DOHH2 (cell line): ENCODE measurements around the gene RPS23.

ENCODE experiments used
- H3F3A ChIP-seq: fragments of 200-600 bp; sonication (generic), shearing (Covaris generic); 2 replicates; pipeline ENCODE4 v1.6.0; 2016; ENCODE audit warnings: antibody characterized with exemption, mild to moderate bottlenecking; ENCODE audit not compliant: control insufficient read depth, insufficient read depth
- H3K27ac ChIP-seq: fragments of 200-600 bp; sonication (generic); 2 replicates; pipeline ENCODE4 v1.5.1; 2014; ENCODE audit warnings: low read depth, mild to moderate bottlenecking, low read length, moderate library complexity
- H3K27me3 ChIP-seq: fragments of 200-600 bp; sonication (generic); 2 replicates; pipeline ENCODE4 v1.6.1; 2014; ENCODE audit warnings: mild to moderate bottlenecking, low read length, mixed read lengths; ENCODE audit not compliant: control insufficient read depth
- H3K36me3 ChIP-seq: fragments of 200-600 bp; sonication (generic); 2 replicates; pipeline ENCODE4 v1.6.1; 2014; ENCODE audit warnings: mild to moderate bottlenecking, low read length, moderate library complexity, mixed read lengths; ENCODE audit not compliant: control insufficient read depth
- H3K4me1 ChIP-seq: fragments of 200-600 bp; sonication (generic); 2 replicates; pipeline ENCODE4 v1.6.1; 2014; ENCODE audit warnings: mild to moderate bottlenecking, low read length, mixed read lengths; ENCODE audit not compliant: control insufficient read depth
- H3K4me2 ChIP-seq: fragments of 200-600 bp; sonication (generic); 2 replicates; pipeline ENCODE4 v1.6.0; 2014; ENCODE audit warnings: mild to moderate bottlenecking, low read length, moderate library complexity
- H3K4me3 ChIP-seq: fragments of 200-600 bp; sonication (generic); 2 replicates; pipeline ENCODE4 v1.5.1; 2014; ENCODE audit warnings: mild to moderate bottlenecking, low read length, mixed read lengths
- H3K79me2 ChIP-seq: fragments of 200-600 bp; sonication (generic); 2 replicates; pipeline ENCODE4 v1.6.1; 2014; ENCODE audit warnings: mild to moderate bottlenecking, low read length, mixed read lengths; ENCODE audit not compliant: control insufficient read depth
- H3K9me2 ChIP-seq: fragments of 200-600 bp; sonication (generic); replicated peaks from 2 replicates; pipeline ENCODE4 v1.6.1; 2014; ENCODE audit warnings: mild to moderate bottlenecking, low read length, mixed read lengths; ENCODE audit not compliant: control insufficient read depth
- H3K9me3 ChIP-seq: fragments of 200-600 bp; sonication (generic); 2 replicates; pipeline ENCODE4 v1.6.1; 2014; ENCODE audit warnings: antibody characterized with exemption, low read length, mixed read lengths; ENCODE audit not compliant: control insufficient read depth, insufficient read depth
- H4K20me1 ChIP-seq: fragments of 200-600 bp; sonication (generic); 2 replicates; pipeline ENCODE4 v1.6.0; 2014; ENCODE audit warnings: low read depth, mild to moderate bottlenecking, antibody characterized with exemption, low read length, moderate library complexity; ENCODE audit not compliant: control insufficient read depth, insufficient read depth
- CTCF ChIP-seq: fragments of 200-600 bp; sonication (generic); IDR thresholded peaks from one replicate; pipeline ENCODE4 v1.5.1; 2014; ENCODE audit warnings: antibody characterized with exemption, mild to moderate bottlenecking, low read depth, low read length; ENCODE audit not compliant: poor library complexity, severe bottlenecking
- EZH2phosphoT487 ChIP-seq: fragments of 200-600 bp; sonication (generic); IDR thresholded peaks from 2 replicates; pipeline ENCODE4 v1.6.1; 2017; ENCODE audit warnings: borderline replicate concordance, mild to moderate bottlenecking, antibody characterized with exemption, low read length, moderate library complexity, mixed read lengths

RPS23 gene

GRCh38 chr5:82297711-82298110 is 19.6 kb upstream of the RPS23 start:
- H3K36me3 ChIP-seq, result no peaks in the 10 kb centered on the region
- H3K9me2 ChIP-seq, result no peaks in the 10 kb centered on the region
- H4K20me1 ChIP-seq, result no peaks in the 10 kb centered on the region
- H3K27ac ChIP-seq, result no peak overlapping the region
- TF ChIP-seq EZH2phosphoT487 (no peak), CTCF (no peak)
- H3K27me3 ChIP-seq, result no peaks in the 10 kb centered on the region
- no peak overlapping the region for H3K4me2 ChIP-seq
- no peak overlapping the region for H3K4me3 ChIP-seq
- no peaks in the 10 kb centered on the region for H3K9me3 ChIP-seq
- H3K79me2 ChIP-seq, result no peaks in the 10 kb centered on the region
- H3F3A ChIP-seq, result no peaks in the 10 kb centered on the region
- H3K4me1 ChIP-seq, result no peaks in the 10 kb centered on the region

- no peaks in the 10 kb centered on the region for H3K36me3 ChIP-seq
- H3K9me3 ChIP-seq, result no peaks in the 10 kb centered on the region
These were observed 18.8 kb upstream of the RPS23 start for GRCh38 chr5:82296929-82297328.

GRCh38 chr5:82295959-82296531 is 17.9 kb upstream of the RPS23 start:
- H3K9me2 ChIP-seq, result no peaks in the 10 kb centered on the region
- no peaks in the 10 kb centered on the region for H3K79me2 ChIP-seq
- no peaks in the 10 kb centered on the region for H3K4me1 ChIP-seq
- H3K9me3 ChIP-seq, result no peaks in the 10 kb centered on the region
- H3K4me2 ChIP-seq, result no peak overlapping the region
- H3K27ac ChIP-seq, result no peak overlapping the region
- no peaks in the 10 kb centered on the region for H4K20me1 ChIP-seq
- no peaks in the 10 kb centered on the region for H3K36me3 ChIP-seq
- no peaks in the 10 kb centered on the region for H3K27me3 ChIP-seq
- no peak overlapping the region for H3K4me3 ChIP-seq
- TF ChIP-seq EZH2phosphoT487 (no peak), CTCF (no peak)
- no peaks in the 10 kb centered on the region for H3F3A ChIP-seq

More at GRCh38 chr5:82296929-82297328, 18.8 kb upstream of the RPS23 start:
- TF ChIP-seq EZH2phosphoT487 (no peak), CTCF (no peak)
- no peaks in the 10 kb centered on the region for H3K27me3 ChIP-seq
- H3K27ac ChIP-seq, result no peak overlapping the region
- H3K4me2 ChIP-seq, result no peak overlapping the region
- no peaks in the 10 kb centered on the region for H3K79me2 ChIP-seq
- H3K4me3 ChIP-seq, result no peak overlapping the region
- no peaks in the 10 kb centered on the region for H3K9me2 ChIP-seq
- no peaks in the 10 kb centered on the region for H3F3A ChIP-seq
- no peaks in the 10 kb centered on the region for H3K4me1 ChIP-seq
- no peaks in the 10 kb centered on the region for H4K20me1 ChIP-seq

GRCh38 chr5:82295144-82295543 is 17.0 kb upstream of the RPS23 start:
- no peaks in the 10 kb centered on the region for H3K36me3 ChIP-seq
- no peak for TF ChIP-seq CTCF
- TF ChIP-seq EZH2phosphoT487, result no peak
- H3F3A ChIP-seq, result no peaks in the 10 kb centered on the region
- H3K4me1 ChIP-seq, result no peaks in the 10 kb centered on the region
- no peak overlapping the region for H3K27ac ChIP-seq
- H4K20me1 ChIP-seq, result no peaks in the 10 kb centered on the region; the same call in 1 of the 2 replicates
- no peaks in the 10 kb centered on the region for H3K9me2 ChIP-seq
- no peak overlapping the region for H3K4me2 ChIP-seq
- no peak overlapping the region for H3K4me3 ChIP-seq
- no peaks in the 10 kb centered on the region for H3K27me3 ChIP-seq
- no peaks in the 10 kb centered on the region for H3K79me2 ChIP-seq
- H3K9me3 ChIP-seq, result no peaks in the 10 kb centered on the region
